DMS53 treated with DMSO at 0.1 percent for 48 hours (cell line): ENCODE data around the gene TRPM2.

Experiments used
- DNase-seq: peaks from one replicate; lab custom pipeline; 2025; ENCODE audit not compliant: unreplicated experiment; lab: John Stamatoyannopoulos, UW

TRPM2 gene

GRCh38 chr21:44458971-44459711 lies 105.7 kb downstream of the TRPM2 start:
- no peak for DNase-seq

- DNase-seq = no peak
Observed at GRCh38 chr21:44459712-44460440, 106.5 kb downstream of the TRPM2 start.

DNA sequence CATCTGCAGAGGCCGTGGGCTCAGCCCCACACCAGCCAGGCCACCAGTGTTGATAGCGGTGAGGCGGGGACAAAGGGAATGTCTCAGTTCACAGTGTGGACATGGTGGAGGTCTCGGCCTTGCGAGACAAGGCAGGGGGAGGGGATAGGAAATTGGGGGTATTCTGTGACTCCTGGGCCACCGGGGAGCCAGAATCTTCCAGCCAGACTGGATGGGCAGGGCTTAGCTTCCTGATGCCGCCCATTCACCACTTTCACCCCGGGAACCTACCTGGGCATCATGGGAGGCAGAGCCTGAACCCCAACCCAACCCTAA lies 107.0 kb downstream of the TRPM2 start:
- DNase-seq = no peak

- no peak for DNase-seq
Observed at GRCh38 chr21:44461005-44461404, 107.6 kb downstream of the TRPM2 start.

GRCh38 chr21:44461464-44462001 lies 108.1 kb downstream of the TRPM2 start:
- no peak for DNase-seq

GRCh38 chr21:44462086-44462833 lies 108.8 kb downstream of the TRPM2 start:
- no peak for DNase-seq

GRCh38 chr21:44462834-44463200 lies 109.4 kb downstream of the TRPM2 start:
- DNase-seq = no peak

DNA sequence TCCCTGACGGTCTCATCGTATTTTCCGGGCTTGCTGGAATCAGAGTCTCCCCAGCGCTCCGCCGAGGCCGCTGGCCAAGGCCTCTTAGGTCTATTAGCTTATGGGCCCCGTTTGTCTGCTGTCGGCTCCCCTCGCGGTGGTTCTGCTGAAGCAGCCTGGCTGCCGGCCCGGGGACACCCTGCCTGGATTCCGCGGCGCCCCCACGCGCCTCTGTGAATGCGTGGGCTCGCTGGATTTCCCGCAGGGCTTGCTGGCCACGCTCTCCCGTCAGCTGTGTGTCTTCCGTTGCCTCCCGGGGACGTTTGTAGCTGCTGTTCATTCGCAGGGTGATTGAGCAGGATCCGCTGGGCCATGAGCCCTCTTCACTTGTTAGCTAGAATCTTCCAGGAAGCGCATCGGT lies 110.3 kb downstream of the TRPM2 start:
- no peak for DNase-seq

- no peak for DNase-seq
Observed at GRCh38 chr21:44464351-44464750, 110.9 kb downstream of the TRPM2 start.

DNA sequence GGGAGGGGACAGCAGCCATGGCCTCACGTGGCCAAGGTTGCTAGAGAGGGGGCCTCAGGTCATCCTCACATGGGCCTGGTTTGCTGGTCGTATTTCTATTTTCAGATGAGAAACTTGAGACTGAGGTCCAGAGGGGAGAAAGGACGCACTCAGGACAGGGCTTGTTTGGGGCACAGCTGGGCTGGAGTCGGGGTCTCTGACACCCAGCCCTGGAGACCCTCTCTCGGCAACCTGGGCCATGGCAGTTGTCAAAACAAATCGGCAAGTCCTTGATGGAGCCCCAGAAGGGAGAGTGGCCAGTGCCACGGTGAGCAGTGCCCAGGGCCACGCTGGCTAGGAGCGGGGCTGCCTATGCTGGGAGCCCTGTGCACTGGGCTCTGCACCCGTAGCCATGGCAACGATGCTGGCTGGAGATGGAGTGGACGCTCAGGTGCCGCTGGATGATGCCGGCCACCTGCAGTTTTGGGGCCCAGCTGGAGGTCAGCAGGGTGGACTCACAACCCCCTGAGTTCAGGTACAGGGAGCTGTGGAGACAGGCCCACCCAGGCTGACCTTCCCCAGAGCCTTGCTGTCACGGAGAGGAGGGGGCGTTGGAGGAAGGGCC lies 113.0 kb downstream of the TRPM2 start:
- no peak for DNase-seq

GRCh38 chr21:44466996-44467858 lies 113.8 kb downstream of the TRPM2 start:
- no peak for DNase-seq

GRCh38 chr21:44467859-44468195 lies 114.4 kb downstream of the TRPM2 start:
- DNase-seq = no peak

DNA sequence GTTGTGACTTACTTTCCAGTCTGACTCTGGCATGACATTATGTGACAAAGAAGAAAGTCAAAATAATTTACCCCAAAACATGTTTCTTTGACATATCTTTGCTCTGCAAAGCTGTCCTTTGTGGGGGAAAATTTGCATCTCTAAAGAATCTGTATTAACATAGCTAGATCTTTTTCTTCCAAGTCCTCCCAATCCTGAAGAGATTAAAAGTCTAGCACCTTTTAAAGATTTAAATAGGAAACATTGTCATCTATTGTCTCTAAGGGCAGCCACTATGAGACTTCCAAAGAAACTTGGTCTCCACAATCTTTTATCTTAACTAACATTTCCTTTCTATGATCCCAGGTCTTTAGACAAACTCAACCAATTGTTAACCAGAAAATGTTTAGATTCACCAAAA lies 117.9 kb downstream of the TRPM2 start:
- no peak for DNase-seq

GRCh38 chr21:44471996-44472395 lies 118.6 kb downstream of the TRPM2 start:
- DNase-seq = no peak

- DNase-seq = no peak
Observed at GRCh38 chr21:44473915-44474555, 120.6 kb downstream of the TRPM2 start.

GRCh38 chr21:44475266-44475845 lies 121.9 kb downstream of the TRPM2 start:
- DNase-seq = no peak

GRCh38 chr21:44477131-44477530 lies 123.7 kb downstream of the TRPM2 start:
- DNase-seq = no peak

- DNase-seq = no peak
Observed at GRCh38 chr21:44477712-44478111, 124.3 kb downstream of the TRPM2 start.

DNA sequence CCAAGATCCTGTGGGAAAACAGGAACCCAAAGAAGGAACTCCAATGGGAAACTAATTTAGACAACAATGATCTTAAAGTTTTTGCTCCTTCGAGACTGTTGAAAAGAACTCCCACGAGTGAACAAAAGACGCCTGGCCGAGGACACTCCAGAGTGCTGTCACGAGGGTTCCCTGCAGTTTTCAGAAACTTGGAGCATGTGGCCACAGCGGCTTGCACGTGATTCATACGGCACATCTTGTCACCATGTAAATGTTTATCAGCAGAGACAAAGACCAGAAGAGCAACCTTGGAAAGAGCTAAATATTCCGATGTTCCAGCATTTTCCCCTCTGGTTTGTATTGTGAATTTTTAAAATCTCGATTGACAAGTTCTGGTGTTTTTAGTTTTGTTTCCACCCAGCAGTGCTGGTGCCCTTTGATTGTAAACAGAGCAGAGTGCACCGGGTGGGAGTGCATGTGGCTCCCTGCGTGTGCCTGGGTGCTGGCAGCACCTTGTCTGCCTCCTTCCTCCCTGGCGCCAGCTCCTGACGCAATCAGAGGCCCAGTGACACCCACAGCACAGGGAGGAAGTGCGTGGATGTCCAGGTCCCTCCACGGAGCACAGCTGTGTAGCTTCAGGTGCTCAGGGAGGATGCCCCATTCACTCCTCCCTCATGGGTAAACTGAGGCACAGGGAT lies 124.8 kb downstream of the TRPM2 start:
- no peak for DNase-seq
